Endothelial cell of umbilical vein (primary cell): ENCODE measurements around the gene SOCS7.

Source experiments
- EZH2 ChIP-seq: IDR thresholded peaks from 2 replicates; pipeline ENCODE4 v1.6.1; 2012; ENCODE audit warnings: borderline replicate concordance, low read depth, mild to moderate bottlenecking, moderate library complexity, low read length, inconsistent platforms; ENCODE audit not compliant: severe bottlenecking
- GATA2 ChIP-seq: IDR thresholded peaks from 2 replicates; pipeline ENCODE4 v1.7.0; 2011; ENCODE audit warnings: low read depth, mild to moderate bottlenecking, moderate library complexity, mixed read lengths, low read length; ENCODE audit not compliant: insufficient read length, insufficient read depth
- JUN ChIP-seq: IDR thresholded peaks from 2 replicates; pipeline ENCODE4 v1.6.1; 2011; ENCODE audit warnings: borderline replicate concordance, low read depth; ENCODE audit not compliant: insufficient read length, insufficient read depth
- MYC ChIP-seq: IDR thresholded peaks from one replicate; pipeline ENCODE4 v1.6.1; 2011; ENCODE audit warnings: mild to moderate bottlenecking, low read depth, low read length
- POLR2A ChIP-seq: IDR thresholded peaks from 2 replicates; pipeline ENCODE4 v1.6.1; 2012; ENCODE audit warnings: low read depth, mild to moderate bottlenecking, control low read depth, low read length
- POLR2AphosphoS5 ChIP-seq: IDR thresholded peaks from 2 replicates; pipeline ENCODE4 v1.6.1; 2012; ENCODE audit warnings: low read depth, mild to moderate bottlenecking, control low read depth, low read length, moderate library complexity; ENCODE audit not compliant: insufficient read depth
- TF ChIP-seq, protein P1 (sequence below), 2 donors: IDR thresholded peaks; 1 replicate in 1 of 2; 2 replicates in 1 of 2; pipeline ENCODE4 v1.5.1; 2011; ENCODE audit warnings: low read length in 2 of 2, mild to moderate bottlenecking in 2 of 2, moderate library complexity in 2 of 2, control low read depth in 1 of 2, inconsistent platforms in 1 of 2, low read depth in 1 of 2; ENCODE audit not compliant: insufficient read depth in 1 of 2; ENCODE audit errors: extremely low read depth in 1 of 2
- TF ChIP-seq, protein P2 (sequence below): IDR thresholded peaks from 2 replicates; pipeline ENCODE4 v1.6.1; 2011; ENCODE audit not compliant: insufficient read depth, insufficient read length

DNA sequence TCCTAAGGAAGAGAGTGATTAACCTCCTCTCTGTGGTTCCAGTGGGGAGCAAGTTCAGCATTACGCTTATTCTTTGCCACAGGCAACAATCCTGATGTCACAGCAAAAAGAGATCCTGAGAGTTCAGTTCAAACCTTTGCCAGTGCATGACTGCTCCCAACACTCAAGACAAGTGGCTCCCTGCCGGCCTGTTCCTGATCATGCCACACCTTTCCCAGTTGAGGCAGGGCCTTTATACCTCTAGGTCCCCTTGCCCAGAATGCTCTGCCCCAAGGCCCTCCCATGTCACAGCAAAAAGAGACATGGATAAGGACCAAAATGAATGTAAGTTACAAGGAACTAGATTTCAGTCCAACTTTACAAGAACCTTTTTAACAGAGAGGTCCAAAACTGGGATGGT lies 45.6 kb downstream of the SOCS7 start:
- TF ChIP-seq, protein P1, sequence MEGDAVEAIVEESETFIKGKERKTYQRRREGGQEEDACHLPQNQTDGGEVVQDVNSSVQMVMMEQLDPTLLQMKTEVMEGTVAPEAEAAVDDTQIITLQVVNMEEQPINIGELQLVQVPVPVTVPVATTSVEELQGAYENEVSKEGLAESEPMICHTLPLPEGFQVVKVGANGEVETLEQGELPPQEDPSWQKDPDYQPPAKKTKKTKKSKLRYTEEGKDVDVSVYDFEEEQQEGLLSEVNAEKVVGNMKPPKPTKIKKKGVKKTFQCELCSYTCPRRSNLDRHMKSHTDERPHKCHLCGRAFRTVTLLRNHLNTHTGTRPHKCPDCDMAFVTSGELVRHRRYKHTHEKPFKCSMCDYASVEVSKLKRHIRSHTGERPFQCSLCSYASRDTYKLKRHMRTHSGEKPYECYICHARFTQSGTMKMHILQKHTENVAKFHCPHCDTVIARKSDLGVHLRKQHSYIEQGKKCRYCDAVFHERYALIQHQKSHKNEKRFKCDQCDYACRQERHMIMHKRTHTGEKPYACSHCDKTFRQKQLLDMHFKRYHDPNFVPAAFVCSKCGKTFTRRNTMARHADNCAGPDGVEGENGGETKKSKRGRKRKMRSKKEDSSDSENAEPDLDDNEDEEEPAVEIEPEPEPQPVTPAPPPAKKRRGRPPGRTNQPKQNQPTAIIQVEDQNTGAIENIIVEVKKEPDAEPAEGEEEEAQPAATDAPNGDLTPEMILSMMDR (IDR thresholded peaks at IDR 0.05; ENCODE audit: extremely low read depth in 1 of 2, insufficient read depth in 1 of 2, low read depth in 1 of 2, low read length in 2 of 2) = no peak
- no peak for TF ChIP-seq POLR2A
- no peak for TF ChIP-seq MYC
- TF ChIP-seq EZH2 = no peak
- no peak for TF ChIP-seq POLR2AphosphoS5
- TF ChIP-seq, protein P2, sequence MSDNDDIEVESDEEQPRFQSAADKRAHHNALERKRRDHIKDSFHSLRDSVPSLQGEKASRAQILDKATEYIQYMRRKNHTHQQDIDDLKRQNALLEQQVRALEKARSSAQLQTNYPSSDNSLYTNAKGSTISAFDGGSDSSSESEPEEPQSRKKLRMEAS = no peak
- no peak for TF ChIP-seq JUN
- TF ChIP-seq GATA2 = no peak
